ENCODE results near the gene SDR9C7.

SDR9C7 gene

DNA sequence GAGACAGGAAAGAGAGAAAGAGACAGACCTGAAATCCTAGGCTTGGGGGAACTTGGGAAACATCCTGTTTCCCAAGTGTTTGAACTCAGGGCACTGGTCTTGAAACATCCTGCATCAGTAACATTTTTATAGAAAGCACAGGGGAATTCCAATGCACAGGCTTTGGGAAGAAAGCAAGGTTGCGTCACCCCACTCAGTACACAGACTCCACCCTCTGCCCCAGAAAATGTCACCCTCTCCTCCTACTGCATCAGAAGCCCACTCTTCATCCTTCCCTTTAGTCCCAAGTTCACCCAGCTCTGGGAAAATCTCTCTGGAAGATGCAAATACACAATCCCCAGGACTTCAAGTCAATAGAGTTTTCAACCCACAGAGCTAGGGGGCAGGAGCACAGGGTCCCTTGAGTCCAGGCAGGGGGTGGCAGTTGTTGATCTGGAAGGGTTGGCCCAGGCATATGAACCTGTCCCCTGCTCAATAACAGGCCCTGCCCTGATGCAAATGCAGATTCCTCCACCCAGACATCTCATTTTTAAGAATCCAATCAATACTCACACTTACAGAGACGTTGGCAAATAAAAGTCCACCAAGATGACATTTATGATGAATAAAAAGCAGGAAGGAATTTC is 21.5 kb upstream of the SDR9C7 start:
- no peak for DNase-seq (ENCODE audit: extremely low spot score)
- CTCF ChIA-PET: no interaction called here
- TF ChIP-seq, protein P1, sequence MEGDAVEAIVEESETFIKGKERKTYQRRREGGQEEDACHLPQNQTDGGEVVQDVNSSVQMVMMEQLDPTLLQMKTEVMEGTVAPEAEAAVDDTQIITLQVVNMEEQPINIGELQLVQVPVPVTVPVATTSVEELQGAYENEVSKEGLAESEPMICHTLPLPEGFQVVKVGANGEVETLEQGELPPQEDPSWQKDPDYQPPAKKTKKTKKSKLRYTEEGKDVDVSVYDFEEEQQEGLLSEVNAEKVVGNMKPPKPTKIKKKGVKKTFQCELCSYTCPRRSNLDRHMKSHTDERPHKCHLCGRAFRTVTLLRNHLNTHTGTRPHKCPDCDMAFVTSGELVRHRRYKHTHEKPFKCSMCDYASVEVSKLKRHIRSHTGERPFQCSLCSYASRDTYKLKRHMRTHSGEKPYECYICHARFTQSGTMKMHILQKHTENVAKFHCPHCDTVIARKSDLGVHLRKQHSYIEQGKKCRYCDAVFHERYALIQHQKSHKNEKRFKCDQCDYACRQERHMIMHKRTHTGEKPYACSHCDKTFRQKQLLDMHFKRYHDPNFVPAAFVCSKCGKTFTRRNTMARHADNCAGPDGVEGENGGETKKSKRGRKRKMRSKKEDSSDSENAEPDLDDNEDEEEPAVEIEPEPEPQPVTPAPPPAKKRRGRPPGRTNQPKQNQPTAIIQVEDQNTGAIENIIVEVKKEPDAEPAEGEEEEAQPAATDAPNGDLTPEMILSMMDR (IDR thresholded peaks at IDR 0.05; ENCODE audit: control extremely low read depth, extremely low read depth, low read depth, missing control alignments): no peak
- POLR2A ChIA-PET: no interaction called here

DNA sequence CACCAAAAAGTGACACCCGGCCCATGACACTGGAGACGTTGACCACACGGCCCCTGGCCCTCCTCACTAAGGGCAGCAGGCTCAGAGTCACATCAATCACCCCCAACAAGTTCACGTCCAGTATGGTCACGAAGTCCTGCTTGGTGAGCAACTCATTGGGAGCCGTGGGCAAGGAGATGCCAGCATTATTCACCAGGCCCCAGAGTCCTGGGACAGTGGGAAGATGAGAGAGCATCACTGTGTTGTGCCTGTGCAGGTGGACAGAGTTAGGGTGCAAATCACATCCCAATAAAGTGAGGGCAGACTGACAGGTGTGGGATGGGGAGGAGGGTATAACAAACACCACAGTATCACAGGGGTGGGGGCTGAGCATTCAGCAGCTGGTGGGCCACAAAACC is 20.7 kb upstream of the SDR9C7 start:
- TF ChIP-seq, protein P1 (IDR thresholded peaks at IDR 0.05; ENCODE audit: control extremely low read depth, extremely low read depth, low read depth, missing control alignments): no peak
- ChIA-PET POLR2A (no interaction called here), CTCF (no interaction called here)
- no peak for DNase-seq (ENCODE audit: extremely low spot score)

DNA sequence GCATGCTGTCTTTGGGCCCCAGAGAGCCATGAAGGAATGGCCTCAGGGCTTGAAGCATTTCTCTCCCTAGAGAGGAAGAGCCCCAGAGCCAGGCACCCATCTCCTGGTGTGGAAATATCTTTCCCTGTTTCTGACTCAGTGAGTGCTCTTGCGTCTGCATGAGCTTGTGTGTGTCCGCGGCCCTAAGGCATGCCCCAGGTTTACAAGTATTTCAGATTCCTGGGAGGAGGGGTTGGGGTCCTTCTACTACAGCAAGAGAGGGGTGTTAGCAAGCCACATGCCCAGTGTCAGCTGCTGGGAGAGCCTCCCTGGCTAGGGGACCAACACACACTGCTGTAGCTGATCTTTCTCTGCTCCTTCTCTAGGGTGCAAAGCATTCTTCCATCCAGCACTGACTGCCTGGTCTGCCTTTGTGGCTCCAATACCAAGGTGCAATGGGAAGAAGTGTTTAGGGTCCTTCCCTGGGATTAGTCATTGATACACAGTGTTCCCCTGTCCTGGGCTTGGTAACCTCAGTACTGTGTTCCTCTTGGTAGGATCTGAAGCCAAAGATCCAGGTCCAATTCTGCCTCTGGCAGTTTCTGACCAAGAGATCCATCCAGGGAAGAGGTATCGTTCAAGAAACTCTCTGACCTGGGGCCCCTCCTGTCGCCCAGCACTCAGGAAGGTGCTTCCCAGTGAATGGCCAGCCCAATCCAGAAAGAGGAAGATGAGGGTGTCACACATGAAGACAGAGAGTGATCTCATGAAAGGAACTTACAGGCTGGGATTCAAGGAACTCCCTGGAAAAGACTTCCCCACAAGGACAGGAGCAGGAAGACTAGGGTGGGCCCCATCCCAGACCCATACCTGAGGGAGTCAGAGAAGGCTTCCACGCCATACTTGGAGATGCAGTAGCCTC is 20.1 kb upstream of the SDR9C7 start:
- POLR2A ChIA-PET: no interaction called here
- peak; percentile 3 for DNase-seq (ENCODE audit: extremely low spot score)
- CTCF ChIA-PET: interaction anchor here (1.8 kb wide), 1 partner anchor 34 kb away, joined by 5 read pairs; no protein-coding TSS in a partner anchor
- TF ChIP-seq, protein P1 (IDR thresholded peaks at IDR 0.05; ENCODE audit: control extremely low read depth, extremely low read depth, low read depth, missing control alignments): no peak

DNA sequence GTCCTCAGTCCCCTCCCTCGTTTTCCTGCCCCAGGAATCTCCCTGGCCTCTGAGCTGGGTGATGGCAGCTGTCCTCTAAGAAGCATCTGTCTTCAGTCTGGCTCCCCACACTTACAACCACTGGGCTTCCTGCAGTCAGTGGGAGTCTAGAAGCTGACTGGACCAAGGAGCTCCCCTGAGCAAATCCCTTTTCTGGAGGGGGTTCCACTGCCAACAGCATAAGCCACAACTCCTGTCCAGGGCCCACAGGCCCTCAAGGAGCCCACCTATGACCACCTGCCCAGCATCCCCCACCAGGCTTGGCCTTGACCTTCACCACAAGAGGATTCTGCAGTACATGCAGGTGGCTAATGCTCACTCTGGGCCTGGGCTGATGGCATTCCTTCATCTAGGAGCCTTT is 19.1 kb upstream of the SDR9C7 start:
- TF ChIP-seq, protein P1 (IDR thresholded peaks at IDR 0.05; ENCODE audit: control extremely low read depth, extremely low read depth, low read depth, missing control alignments): no peak
- DNase-seq (ENCODE audit: extremely low spot score): peak; percentile 3
- POLR2A ChIA-PET: no interaction called here
- CTCF ChIA-PET: interaction anchor here (1.3 to 1.8 kb wide), 2 partner anchors 35 to 81 kb away, joined by 4 to 5 read pairs; no protein-coding TSS in a partner anchor

DNA sequence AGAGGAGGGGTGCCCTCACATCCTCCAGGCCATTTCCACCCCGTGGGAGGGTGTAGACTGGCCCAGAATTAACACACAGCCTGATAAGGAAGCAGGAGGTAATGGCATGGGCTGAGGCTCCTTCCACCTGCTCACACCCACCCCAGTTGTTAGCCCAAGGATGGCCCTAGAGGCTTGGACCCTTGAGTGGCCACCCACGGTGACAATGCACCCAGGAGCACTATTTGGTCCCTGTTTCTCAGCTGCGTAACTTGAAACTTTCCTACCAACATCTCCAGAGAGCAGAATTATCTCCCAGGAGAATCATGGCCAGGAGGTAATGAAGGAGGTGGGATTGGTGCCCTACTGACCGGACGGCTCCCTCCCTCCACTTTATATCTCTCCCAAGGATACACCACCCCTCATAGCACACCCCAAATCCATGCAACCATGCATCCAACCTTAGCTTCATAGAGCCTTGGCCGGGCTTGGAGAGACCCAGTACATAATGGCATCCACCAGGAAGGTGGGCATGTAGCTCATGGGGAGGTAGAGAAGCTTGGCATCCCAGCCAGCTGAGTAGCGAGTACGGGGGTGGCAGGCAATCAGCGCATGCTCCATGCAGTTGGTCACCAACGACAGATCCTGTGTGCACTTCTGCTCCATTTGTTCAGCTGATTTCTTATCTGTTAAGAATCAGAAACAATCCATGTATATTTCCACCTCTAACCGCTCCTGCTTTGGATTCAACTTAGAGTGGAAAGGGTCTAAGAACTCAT is 17.6 kb upstream of the SDR9C7 start:
- TF ChIP-seq, protein P1 (IDR thresholded peaks at IDR 0.05; ENCODE audit: control extremely low read depth, extremely low read depth, low read depth, missing control alignments): no peak
- CTCF ChIA-PET: interaction anchor here (1.3 kb wide), 1 partner anchor 80 kb away, joined by 4 read pairs; no protein-coding TSS in a partner anchor
- POLR2A ChIA-PET: no interaction called here
- no peak for DNase-seq (ENCODE audit: extremely low spot score)

DNA sequence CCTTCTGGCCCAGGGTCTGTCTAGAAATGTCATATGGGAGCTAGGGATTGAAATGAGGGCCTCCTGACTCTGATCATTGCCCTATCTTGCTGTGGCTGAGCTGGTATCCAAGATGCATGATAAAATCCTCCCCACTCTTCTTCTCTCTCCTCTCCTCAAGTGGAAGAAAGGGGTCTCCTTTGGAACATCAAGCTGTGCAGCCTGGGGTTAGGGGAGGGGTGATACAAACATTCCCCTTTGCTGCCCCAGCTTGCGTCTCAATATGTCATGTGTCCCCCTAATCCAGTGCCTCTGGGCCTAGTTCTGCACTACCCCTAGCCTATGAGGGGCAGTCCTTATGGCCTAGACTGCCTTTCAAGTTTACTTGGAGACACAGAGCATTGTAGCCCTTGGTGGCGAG is 14.7 kb upstream of the SDR9C7 start:
- TF ChIP-seq, protein P1 (IDR thresholded peaks at IDR 0.05; ENCODE audit: control extremely low read depth, extremely low read depth, low read depth, missing control alignments): no peak
- CTCF ChIA-PET: interaction anchor here (2.1 kb wide), 1 partner anchor 39 kb away, joined by 5 read pairs; no protein-coding TSS in a partner anchor
- no peak for DNase-seq (ENCODE audit: extremely low spot score)
- POLR2A ChIA-PET: no interaction called here
